Progenitor cell of endocrine pancreas (in vitro differentiated cells): ENCODE measurements around the gene TMEM181. TPM values are rescaled to one million over a fixed set of nuclear protein-coding genes. Genes with fewer than 3 reads are reported as not detected.
A peak's percentile ranks its signal among the peaks of the same experiment; 100 is the strongest.

ENCODE experiments used
- DNase-seq: peaks from one replicate; pipeline ENCODE4 v3.0.0; 2021; ENCODE audit warnings: low spot score; ENCODE audit not compliant: unreplicated experiment
- H3K27ac Mint-ChIP-seq: 2 replicates; pipeline ENCODE4 v1.8.0; 2021; ENCODE audit warnings: mild to moderate bottlenecking, moderate library complexity, mixed read lengths
- H3K27me3 Mint-ChIP-seq: 2 replicates; pipeline ENCODE4 v1.8.0; 2021; ENCODE audit warnings: mixed read lengths
- H3K36me3 Mint-ChIP-seq: 2 replicates; pipeline ENCODE4 v1.8.0; 2022; ENCODE audit warnings: mixed read lengths; ENCODE audit not compliant: insufficient read depth
- H3K4me1 Mint-ChIP-seq: 2 replicates; pipeline ENCODE4 v1.8.0; 2021; ENCODE audit warnings: low read depth, mixed read lengths
- H3K4me3 Mint-ChIP-seq: 2 replicates; pipeline ENCODE4 v1.8.0; 2021; ENCODE audit warnings: low read depth, mild to moderate bottlenecking, moderate library complexity, mixed read lengths
- H3K9me3 Mint-ChIP-seq: 2 replicates; pipeline ENCODE4 v1.8.0; 2021; ENCODE audit warnings: low read depth, mixed read lengths
- CTCF ChIP-seq: fragments of 200-600 bp; sonication (generic); IDR thresholded peaks from one replicate; pipeline ENCODE4 v1.5.0; 2021; ENCODE audit warnings: antibody characterized with exemption, mild to moderate bottlenecking; ENCODE audit not compliant: unreplicated experiment
- long read RNA-seq: library from polyadenylated mRNA; unstranded; transcript quantifications from one replicate; pipeline ENCODE4 v2.0.0, GENCODE V29; 2020
- total RNA-seq: library from RNA; stranded (reverse); gene quantifications from 2 replicates; pipeline ENCODE4 v1.2.1, GENCODE V29; 2021

The TMEM181 gene, protein sequence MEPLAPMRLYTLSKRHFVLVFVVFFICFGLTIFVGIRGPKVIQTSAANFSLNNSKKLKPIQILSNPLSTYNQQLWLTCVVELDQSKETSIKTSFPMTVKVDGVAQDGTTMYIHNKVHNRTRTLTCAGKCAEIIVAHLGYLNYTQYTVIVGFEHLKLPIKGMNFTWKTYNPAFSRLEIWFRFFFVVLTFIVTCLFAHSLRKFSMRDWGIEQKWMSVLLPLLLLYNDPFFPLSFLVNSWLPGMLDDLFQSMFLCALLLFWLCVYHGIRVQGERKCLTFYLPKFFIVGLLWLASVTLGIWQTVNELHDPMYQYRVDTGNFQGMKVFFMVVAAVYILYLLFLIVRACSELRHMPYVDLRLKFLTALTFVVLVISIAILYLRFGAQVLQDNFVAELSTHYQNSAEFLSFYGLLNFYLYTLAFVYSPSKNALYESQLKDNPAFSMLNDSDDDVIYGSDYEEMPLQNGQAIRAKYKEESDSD
- 33.9 and 35.6 TPM in 2 replicates for total RNA-seq
- long read RNA-seq, full-length matches to known transcripts = 1 of 42 reads
- long read RNA-seq, partial matches to known transcripts = 34 of 42 reads
- long read RNA-seq, other reads (novel, unspliced or antisense) = 7 of 42 reads

DNA sequence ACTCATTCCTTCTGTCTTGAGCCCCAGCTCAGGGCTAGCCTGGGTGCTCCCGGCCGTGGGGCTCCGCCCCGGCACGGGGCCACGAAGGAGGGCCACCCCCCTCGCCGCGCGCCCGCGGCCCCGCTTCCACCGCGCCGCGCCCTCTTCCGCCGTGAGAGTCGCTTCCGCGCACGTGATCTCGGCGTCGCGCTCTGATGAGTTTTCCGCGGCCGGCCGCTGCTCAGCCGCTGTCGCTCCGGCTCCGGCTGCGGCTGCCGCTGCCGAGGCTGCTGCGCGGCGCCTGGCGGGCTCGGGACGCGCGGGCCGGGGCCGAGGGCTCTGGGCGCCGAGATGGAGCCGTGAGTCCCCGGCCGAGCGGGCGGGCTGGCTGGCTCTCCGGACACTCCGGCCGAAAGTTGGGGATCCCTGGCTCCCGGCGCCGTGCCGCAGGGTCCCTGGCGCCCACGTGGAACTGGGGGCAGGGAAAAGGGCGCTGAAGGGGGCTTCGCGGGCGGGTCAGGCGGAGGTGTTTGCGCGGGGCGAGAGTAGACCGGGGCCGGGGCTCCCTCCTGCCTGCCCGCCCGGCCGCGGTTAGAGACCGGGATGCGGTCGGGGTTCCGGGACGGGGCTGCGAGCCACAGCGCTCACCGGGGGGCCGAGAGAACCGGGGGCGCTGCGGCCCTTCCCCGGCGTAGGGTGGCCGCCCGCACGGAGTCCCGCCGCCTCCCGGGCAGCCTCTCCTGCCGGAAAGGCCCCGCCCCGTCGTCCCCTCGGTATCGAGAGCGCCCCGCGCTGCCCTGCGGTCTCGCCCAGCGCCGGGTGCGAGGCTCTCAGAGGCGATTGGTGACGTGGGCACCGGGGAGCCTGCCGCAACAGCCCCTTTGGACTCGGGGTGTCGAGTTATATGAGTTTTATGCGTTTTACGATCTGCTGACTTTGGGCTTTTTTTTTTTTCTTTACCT lies at the start of gene TMEM181:
TSS of gene TMEM181 (plus strand) at position 197 of the 941 bp plus-strand sequence. CDS start at position 331, 134 bp downstream.
- Mint-ChIP-seq H3K9me3 (no peaks in the 10 kb centered on the region), H3K27me3 (no peaks in the 10 kb centered on the region), H3K36me3 (no peaks in the 10 kb centered on the region), H3K4me1 (peaks cover 42% of the 10 kb centered on the region), H3K4me3 (peak within 1 kb of the TSS; percentile 93), H3K27ac (peak within 1 kb of the TSS; percentile 98)
- TF ChIP-seq CTCF = no peak
- peak; percentile 55 for DNase-seq

- TF ChIP-seq CTCF = no peak
- no peaks in the 10 kb centered on the region for H3K27me3 Mint-ChIP-seq
- no peak for DNase-seq
- no peak overlapping the region for H3K27ac Mint-ChIP-seq
- H3K4me1 Mint-ChIP-seq = peaks cover 3% of the 10 kb centered on the region
- H3K4me3 Mint-ChIP-seq = no peak overlapping the region
- peaks cover 13% of the 10 kb centered on the region for H3K36me3 Mint-ChIP-seq
- no peaks in the 10 kb centered on the region for H3K9me3 Mint-ChIP-seq
These were observed 47.1 kb upstream of the TMEM181 start for GRCh38 chr6:158512809-158513208.

DNA sequence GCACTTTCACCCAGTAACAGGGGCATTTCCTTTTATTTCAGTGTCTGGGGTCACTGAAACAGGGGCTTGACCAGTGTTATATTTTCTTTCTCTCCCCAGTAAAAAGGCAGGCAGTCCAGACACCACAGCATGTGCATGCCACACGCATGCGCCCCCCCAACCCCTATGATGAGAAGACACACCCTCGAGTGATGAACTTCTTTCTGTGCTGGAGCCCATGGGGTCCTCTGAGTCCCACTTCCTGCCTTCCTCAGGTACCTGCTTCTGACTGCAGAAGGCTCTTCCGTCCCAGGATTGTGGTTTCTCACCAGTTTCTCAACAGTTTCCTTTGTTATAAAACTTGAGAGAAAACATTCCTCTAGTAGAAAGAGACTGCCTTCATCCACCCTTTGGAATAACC lies 45.7 kb upstream of the TMEM181 start:
- Mint-ChIP-seq H3K36me3 (peaks cover 10% of the 10 kb centered on the region), H3K9me3 (no peaks in the 10 kb centered on the region), H3K27me3 (peaks cover 2% of the 10 kb centered on the region), H3K4me1 (peaks cover 13% of the 10 kb centered on the region), H3K4me3 (no peak overlapping the region), H3K27ac (no peak overlapping the region)
- no peak for TF ChIP-seq CTCF
- DNase-seq = no peak

GRCh38 chr6:158514991-158515390 lies 44.9 kb upstream of the TMEM181 start:
- peaks cover 10% of the 10 kb centered on the region for H3K36me3 Mint-ChIP-seq
- no peak overlapping the region for H3K4me3 Mint-ChIP-seq
- no peaks in the 10 kb centered on the region for H3K9me3 Mint-ChIP-seq
- no peak overlapping the region for H3K27ac Mint-ChIP-seq
- DNase-seq = no peak
- H3K4me1 Mint-ChIP-seq = peaks cover 10% of the 10 kb centered on the region
- TF ChIP-seq CTCF = no peak
- peaks cover 2% of the 10 kb centered on the region for H3K27me3 Mint-ChIP-seq

DNA sequence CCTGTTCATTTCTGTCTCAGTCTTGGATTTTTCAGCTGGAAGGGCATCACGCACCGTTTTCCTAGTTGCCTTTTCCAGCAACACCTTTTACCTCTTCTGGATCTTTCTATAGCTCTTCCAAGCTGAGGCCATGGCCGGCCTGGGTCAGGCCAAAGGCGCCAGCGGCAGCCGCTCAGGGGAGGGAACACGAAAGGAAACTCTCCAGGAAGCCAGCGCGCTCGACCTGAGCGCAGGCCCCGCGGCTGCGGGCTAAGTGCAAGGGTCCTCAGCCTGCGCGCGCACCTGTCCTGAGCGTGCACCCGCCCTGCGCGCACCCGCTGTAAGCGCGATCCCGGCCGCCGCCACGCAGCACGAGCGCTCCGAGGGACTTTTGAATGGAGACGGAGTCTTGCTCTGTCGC lies 43.8 kb upstream of the TMEM181 start:
- Mint-ChIP-seq H3K9me3 (no peaks in the 10 kb centered on the region), H3K27ac (no peak overlapping the region), H3K4me1 (peaks cover 10% of the 10 kb centered on the region), H3K4me3 (no peak overlapping the region), H3K36me3 (peaks cover 6% of the 10 kb centered on the region), H3K27me3 (peaks cover 2% of the 10 kb centered on the region)
- no peak for DNase-seq
- no peak for TF ChIP-seq CTCF
